SW 1271 (cell line): Measurements from ENCODE around the gene DDX47.
A peak's percentile ranks its signal among the peaks of the same experiment; 100 is the strongest.
"Not testable (repeated sequence)": the region's sequence is repeated elsewhere in the genome, so short reads cannot be mapped to it uniquely, and the experiment has no call there.

Experiments used
- DNase-seq, 2 experiments: peaks; one replicate each; lab custom pipeline; 2025; lab: John Stamatoyannopoulos, UW

Gene DDX47

DNA sequence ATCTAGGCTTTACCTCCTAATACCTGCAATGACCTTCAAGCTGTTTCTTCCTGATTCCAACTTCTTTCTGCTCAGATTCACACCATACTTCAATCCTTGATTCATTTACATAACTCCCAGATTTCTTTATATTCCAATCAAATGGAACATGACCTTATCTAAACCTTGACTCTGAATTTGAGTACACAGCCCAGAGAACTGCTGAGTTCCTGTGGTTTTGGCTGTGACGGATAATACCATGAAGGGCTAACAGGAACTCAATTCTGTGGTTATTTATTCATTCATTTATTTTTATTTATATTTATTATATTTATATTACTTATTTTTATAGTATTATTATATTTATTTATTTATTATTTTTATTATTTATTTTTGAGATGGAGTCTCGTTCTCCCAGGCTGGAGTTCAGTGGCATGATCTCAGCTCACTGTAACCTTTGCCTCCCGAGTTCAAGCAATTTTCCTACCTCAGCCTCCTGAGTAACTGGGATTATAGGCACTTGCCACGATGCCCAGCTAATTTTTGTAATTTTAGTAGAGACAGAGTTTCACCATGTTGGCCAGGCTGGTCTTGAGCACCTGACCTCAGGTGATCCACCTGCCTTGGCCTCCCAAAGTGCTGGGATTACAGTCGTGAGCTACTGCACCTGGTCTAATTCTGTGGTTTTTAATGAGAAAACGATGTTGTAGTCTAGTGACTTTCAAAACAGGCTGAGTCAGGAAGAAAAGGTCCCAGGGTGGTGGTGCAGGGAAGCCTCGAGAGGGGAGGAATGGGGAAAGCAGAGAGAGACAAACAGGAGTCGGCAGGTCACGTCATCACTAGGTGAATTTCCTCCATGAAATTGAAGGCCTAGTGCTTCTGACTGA lies 16.0 kb upstream of the DDX47 start:
- no peak for DNase-seq

DNA sequence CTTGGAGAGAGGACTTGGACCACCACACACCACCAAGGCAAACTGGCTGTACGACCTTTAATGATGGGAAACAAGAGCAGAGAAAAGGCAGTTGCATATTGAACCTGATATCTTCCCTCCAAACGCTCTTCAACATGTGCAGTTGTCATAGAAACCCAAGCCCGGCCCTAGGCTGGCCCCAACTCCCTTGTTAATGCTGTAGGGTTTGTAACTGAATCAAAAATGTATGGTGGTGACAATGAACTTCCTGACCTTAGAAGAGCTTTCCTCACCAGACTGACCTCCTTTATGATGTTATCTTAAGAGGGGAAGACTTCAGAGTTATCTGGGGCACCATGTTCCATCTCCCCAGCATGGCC lies 15.4 kb upstream of the DDX47 start:
- no peak for DNase-seq

DNA sequence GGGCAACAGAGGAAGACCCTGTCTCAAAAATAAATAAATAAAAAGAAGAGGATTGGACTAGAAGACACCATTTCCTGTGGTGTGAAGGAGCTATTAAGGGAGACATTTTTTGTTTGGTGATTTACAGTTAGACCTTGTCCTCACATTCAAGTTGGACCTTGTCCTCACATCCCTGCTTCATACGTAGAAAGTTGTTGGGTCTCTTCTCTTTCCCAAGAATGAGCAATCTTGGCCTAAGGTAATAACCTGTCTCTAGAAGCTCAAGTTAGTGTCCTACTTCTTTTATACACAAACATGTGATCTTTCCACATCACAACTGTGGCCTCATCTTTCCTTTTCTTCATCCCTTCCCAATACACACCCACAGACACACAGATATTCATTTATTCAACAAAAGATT lies 14.7 kb upstream of the DDX47 start:
- DNase-seq: no peak

DNA sequence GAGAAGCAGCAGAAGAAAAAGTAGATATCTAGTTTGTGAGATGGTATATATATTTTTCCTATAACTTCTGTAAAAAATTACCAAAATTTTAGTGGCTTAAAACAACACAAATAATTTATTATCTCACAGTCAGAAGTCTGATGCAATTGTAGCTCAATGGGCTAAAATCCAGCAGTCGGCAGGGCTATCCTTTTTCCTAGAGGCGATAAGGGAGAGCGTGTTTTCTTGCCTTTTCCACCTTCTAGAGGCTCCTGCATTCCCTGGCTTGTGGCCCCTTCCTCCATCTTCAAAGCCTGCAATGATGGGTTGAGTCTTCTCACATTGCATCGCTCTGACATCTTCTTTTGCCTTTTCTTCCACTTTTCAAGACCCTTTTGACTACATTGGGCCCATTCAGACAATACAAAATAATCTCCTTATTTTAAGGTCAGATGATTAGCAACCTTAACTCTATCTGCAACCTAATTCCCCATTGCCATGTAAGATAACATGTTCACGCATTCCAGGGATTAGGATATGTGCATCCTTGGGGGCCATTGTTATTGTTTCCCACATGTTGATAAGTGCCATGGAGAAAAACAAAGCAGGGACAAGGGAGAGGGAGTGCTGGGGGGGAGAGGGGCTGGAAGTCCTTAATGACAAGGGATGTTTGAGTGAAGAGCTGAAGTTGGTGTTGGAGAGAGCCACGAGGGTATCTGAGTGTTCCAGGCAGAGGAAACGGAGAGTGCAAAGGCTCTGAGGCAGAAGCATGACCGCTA lies 13.8 kb upstream of the DDX47 start:
- DNase-seq: no peak

DNA sequence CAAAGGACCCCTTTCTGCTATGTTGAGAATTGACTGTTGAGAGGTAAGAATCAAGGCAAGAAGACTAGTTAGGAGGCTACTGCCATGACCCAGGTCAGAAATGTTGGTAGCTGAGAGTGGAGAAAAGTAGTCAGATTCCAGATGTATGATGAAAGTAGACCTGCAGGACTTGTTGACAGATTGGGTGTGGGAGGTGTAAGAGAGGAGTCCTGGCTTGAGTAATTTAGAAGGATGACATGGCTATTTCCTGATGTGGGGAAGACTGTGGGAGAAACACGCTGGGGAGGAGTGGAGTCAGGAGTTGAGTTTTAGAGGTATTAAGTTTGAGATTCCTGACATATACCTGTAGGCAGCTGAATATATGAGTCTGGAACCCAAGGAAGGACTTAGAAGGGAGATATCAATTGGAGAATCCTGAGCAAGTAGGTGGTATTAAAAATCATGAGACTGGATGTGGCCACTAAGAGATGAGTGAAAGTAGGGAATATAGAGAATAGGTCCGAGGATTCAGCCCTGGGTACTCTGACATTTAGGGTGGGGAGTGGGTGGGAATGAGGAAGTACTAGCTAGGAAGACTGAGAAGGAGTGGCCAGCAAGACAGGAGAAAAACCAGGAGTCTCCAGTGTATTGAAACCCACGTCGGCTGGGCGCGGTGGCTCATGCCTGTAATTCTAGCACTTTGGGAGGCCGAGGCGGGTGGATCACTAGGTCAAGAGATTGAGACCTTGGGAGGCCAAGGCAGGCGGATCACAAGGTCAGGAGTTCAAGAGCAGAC lies 12.6 kb upstream of the DDX47 start:
- DNase-seq: no peak

DNA sequence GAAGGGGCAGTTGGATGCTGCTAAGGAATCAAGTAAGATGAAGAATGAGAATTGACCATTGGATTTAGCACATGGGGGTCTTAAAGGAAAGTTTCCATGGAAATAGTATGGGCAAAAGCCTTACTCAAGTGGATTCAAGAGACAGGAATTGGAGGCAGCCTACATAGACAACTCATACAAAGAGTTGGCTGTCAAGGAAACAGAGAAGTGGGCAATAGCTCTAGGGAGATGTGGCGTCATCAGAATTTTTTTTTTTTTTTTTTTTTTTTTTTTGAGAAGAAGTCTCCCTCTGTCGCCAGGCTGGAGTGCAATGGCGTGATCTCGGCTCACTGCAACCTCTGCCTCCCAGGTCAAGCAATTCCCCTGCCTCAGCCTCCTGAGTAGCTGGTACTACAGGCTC lies 11.5 kb upstream of the DDX47 start:
- DNase-seq: not testable (repeated sequence)

DNA sequence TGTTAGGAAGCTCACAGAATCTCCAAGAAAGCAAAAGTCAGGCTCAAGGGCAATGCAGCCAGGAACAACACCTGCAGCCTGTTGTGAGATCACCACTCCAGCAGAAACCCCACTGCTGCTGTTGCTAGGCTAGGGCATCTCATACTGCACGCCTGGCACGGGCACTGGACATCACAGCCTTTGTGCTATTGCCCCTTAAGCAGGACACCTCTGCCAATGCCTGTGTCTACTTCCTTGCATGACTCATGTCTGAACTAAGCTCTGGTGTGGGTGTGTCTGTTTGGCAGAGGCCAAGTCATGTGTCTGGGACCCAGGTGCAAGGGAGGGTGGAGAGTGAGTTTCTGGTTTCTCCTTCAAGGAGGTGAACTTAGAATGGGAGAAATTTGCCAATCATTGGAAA lies 10.0 kb upstream of the DDX47 start:
- DNase-seq: peak; percentile 92 to 98

DNA sequence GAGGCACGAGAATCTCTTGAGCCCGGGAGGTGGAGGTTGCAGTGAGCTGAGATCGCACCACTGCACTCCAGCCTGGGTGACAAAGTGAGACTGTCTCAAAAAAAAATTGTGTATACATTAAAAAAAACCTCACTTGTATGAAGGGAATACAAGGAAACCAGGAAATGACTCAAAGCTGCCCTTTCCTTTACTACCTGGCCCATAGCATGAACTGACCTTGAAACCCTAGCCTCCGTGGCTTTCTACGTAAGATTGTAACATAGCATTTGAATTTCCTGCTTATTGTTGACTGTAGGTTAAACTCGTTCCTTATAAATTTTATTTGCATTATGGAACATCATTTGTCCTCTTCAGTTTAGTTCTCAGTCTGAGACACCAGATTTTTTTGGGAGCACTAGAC lies 9.1 kb upstream of the DDX47 start:
- peak in 1 of 2 experiments; percentile 68 for DNase-seq

DNA sequence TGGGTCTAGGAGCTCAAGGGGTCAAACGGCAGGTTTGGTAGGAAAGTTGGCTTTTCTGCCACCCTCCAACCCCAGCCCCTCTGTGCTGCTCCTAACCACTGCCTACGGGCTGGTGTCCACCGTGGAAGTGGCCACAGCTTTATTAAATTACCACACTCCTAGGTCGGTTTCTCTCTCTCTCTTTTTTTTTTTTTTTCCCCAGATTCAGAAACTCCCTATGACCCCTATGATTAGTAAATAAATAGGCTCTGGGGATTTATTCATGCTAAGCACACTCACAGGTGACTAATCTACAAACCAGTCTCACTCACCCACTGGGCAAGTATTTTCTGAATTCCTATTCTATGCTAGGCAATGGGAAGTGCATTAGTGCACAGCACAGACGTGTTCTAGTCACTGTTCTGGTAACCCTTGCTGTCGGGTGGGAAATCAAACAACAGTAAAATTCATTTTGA lies 8.7 kb upstream of the DDX47 start:
- peak; percentile 59 to 75 for DNase-seq

DNA sequence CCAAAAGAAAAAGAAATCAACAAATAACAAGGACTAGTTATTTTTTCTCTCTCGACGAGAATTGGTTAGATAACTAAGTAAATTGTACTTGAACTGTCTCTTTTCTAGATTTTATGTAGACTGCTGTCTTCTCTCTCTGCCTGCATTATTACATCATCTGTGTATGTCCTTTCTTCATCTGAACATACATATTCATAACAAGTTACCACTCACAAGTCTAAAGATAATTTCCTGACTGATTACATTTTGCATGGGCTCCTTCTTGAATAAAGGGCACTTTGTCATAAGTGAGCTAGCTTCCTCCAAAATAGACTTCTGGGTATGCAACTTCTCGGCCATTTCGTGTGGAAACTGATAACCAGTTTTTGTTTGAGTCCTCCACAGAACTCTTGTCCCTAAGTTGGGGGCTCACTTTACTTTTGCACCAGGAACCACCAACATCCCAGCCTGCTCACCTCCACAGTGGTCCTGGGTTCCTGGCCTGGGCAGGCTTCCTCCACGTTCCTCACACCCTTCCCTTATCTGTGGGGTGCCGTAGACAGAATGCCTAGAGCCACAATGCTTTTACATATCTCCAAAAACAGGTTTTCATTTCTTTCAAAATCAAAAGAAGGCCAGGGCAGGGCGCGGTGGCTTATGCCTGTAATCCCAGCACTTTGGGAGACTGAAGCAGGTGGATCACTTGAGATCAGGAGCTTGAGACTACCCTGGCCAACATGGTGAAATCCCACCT lies 6.2 kb upstream of the DDX47 start:
- no peak for DNase-seq

DNA sequence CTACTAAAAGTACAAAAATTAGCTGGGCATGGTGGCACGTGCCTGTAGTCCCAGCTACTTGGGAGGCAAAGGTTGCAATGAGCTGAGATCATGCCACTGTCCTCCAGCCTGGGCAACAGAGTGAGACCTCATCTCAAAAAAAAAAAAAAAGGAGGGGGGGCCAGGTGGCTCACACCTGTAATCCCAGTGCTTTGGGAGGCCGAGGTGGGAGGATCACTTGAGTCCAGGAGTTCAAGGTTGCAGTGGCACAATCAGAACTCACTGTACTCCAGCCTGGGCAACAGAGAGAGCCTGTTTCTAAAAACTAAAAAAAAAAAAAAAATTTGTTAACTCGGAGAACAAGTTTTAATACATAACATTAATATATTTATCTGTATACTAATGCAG lies 5.6 kb upstream of the DDX47 start:
- DNase-seq: not testable (repeated sequence)

DNA sequence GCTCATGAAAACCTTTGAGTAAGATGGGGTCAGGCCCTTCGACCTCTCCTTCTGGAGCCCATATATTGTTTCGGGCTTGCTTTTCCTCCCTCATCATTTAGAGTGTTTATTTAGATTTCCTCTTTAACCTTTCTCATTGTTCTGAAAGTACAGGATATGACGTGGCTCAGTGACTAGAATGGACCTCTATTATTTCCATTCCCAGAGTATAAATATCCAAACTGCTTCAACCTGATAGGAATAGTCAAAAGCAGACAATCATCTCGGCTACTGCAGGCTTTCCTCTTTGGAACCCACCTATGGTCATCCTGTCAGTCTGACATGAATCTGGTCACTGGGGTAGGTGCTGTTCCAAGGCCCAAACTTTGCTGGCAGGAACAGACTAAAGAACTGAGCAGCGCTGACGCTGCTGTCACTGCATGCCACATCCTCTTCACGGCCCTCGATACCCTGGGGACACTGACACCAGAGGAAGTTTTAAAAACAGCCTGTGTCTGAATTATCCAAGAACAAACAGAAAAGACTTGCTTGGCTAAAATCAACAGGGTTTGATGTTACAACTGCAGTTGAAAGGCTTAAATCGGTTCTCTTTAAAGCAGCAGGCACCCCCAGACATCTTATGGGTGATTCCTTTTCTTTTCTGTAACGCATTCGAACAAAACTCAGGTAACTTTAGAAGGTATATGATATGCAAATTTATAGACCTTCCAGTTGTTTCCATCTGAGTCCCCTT lies 5.0 kb upstream of the DDX47 start:
- no peak for DNase-seq

DNA sequence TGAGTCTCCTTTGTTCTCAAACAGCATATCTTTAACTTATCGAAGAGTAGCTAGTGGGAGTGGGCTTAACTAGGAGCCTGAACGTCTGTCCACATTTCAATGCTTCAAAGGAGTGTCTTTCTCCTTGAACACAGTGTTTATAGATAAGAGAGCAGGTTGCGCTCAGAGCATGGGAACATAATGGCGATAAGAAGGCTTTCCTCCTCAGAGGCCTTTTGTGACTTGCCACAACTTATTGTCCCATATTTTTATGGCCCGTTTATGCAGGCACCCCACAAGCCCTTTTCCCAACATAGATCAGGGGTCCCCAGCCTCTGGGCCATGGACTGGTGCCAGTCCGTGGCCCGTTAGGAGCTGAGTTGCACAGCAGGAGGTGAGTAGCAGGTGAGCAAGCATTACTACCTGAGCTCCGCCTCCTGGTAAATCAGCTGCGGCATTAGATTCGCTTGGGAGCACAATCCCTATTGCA lies 2.6 kb upstream of the DDX47 start:
- DNase-seq: no peak

DNA sequence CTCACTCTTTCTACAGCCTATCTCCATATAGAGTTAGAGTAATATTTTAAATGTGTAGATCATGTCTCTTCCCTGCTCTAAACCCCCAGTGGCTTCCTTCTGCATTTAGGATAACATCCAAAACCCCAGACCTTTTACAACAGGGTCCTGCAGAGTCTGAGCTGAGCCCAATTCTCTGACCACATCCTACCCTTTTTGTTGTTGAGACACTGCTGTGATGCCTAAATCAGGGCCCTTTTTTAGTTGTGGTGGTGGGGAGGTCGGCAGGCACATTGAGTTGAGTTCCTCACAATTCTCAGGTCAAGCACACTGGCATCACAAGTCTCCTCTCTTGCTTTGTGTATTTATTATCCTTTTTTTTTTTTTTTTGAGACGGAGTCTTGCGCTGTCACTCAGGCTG lies 1.8 kb upstream of the DDX47 start:
- no peak for DNase-seq

DNA sequence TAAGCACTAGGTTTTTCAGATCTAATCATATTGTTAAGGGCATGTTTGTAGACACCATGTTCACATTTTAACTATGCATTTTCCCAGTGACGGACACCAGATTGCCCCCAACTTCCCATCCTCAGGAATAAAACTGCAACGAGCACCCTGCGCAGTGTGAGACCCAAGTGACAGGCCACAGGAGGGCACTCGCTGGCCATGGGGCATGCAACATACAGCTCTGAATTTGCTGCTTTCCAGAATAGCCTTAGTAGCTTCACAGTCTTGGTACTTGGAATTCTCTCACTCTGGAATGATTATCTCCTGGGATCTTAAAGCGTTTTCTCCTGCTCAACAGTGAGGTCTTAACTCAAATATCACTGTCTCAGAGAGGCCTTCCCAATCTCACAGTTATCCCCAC lies 972 bp upstream of the DDX47 start:
- DNase-seq: no peak

DNA sequence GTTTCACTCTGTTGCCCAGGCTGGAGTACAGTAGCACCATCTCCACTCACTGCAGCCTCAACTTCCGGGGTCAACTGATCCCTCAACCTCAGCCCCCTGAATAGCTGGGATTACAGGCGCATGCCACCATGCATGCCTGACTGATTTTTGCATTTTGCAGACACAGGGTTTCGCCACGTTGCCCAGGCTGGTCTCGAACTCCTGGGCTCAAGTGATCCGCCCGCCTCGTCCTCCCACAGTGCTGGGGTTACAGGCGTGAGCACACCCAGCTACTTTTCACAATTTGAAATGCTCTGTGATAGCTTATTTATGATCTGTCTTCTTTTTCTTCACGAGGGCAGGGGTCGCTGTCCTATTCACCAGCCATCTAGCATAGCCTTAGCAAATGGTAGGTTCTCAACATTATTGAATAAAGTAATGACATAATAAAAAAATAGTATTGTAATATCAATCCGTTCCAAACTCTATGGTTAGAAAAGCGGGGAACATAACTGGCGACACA lies 477 bp upstream of the DDX47 start:
- DNase-seq: no peak

DNA sequence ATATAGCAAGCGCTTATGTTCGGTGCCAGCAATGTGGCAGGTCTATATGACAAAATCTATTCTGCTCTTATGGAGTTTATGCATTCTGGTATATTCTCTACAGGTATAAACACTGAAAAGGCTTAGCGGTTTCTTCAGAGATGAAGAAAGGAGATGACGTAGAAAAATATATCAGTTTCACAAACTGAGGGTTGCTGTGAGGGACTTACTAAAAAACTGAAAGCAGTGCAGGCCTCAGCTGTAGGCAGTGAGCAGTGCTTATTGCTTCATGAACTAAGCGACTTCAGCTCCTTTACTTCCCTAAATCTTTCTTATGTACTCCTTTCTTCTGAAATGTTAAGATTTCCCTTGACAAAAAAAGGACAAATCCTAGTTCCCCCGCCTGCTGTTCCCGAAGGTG lies 4.5 kb downstream of the DDX47 start:
- DNase-seq: no peak

DNA sequence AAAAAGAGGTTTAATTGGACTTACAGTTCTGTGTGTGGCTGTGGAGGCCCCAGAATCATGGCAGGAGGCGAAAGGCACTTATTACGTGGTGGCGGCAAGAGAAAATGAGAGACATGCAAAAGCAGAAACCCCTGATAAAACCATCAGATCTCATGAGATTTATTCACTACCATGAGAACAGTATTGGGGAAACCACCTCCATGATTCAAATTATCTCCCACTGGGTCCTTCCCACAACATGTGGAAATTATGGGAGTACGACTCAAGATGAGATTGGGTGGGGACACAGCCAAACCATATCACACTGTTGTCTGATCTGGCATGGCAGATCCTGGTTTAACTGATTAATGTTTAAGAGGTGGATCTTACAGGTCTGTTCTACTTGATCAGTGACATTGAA lies 5.6 kb downstream of the DDX47 start:
- DNase-seq: no peak

DNA sequence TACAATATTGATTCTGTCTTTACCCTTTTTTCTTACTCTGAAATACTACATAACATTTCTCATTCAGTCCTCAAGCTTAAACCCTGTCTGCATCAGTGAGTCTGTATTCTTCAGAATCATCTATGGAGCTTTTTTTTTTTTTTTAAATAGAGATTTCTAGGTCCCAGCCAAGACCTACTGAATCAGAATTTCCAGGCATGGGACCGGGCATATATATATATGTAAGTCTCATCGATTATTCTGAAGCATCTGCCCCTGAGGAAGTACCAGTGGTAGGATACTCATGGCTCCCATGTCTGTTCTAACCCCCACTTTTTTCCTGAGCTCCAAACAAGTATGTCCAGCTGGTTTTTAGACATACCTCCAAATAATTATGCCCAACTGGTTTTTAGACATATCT lies 6.1 kb downstream of the DDX47 start:
- no peak for DNase-seq

DNA sequence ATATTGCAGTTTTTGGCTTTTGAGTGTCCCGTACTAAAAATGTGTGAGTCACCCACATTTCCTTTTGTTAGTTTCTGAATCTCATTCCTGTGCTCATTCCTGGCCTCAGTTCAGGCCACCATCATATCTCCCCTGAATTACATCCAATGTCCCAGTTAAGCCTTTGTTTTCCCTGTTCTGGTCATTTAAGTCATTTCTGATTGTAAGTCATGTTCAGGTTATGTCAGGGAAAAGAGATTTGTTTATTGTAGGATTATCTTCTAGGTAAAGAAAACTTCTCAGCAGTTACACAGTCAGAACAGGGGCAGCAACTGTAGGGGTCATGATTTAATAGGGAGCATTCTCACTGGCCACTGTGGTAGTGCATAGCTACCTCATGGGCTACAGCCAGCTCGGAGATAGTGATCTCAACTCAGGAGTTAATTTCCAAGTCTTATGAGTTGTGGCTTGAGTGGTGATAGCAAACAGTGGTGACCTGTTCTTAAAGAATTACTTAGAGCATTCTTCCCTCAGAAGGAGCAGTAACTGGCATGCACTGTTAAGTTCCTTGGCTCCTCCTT lies 6.7 kb downstream of the DDX47 start:
- peak; percentile 82 to 93 for DNase-seq

DNA sequence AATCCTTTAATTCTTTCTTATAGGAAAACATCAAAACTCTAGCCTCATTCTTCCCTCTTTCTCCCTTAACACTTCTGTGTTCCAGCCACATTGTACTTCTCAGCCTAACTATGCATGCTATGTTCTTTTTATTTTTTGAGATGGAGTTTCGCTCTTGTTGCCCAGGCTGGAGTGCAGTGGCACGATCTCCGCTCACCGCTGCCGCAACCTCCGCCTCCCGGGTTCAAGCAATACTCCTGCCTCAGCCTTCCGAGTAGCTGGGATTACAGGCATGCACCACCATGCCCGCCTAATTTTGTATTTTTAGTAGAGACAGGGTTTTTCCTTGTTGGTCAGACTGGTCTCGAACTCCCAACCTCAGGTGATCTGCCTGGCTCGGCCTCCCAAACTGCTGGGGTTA lies 7.2 kb downstream of the DDX47 start:
- not testable (repeated sequence) for DNase-seq
